Lung microvascular endothelial cell (primary cell): ENCODE measurements around the gene ARL15. TPM values are rescaled to one million over a fixed set of nuclear protein-coding genes. Genes with fewer than 3 reads are reported as not detected.

Source experiments
- DNase-seq, 2 donors: peaks; one replicate each; pipeline versions ENCODE4 v3.0.0 to v3.0.0-alpha.2; 2010; ENCODE audit warnings: low read depth in 2 of 2
- total RNA-seq: library from RNA; depleted of rRNA; stranded (reverse); fragments of >200 nt; gene quantifications from 2 replicates; pipeline ENCODE4 v1.2.1, GENCODE V29; 2014

The ARL15 gene
- total RNA-seq, 1 donor from 2014 or later = 44.6 TPM

DNA sequence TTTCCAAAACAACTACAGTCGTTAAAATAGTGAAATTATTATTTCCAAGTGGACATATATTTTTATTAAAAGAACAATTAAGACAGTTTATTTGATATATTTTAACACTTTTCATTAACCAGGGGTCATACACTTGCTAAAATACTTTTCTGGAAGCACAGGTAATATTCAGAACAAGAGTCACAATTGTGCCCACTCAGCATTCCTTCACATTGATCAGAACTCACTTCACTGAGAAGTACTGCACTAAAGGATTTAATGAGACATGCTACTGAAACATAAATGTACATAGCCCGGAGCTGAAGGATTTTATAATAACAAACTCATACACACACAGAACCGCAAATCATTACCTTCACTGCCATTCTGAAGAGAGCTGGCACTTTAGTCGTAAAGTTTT, 361.8 kb downstream of the ARL15 start:
- no peak for DNase-seq

DNA sequence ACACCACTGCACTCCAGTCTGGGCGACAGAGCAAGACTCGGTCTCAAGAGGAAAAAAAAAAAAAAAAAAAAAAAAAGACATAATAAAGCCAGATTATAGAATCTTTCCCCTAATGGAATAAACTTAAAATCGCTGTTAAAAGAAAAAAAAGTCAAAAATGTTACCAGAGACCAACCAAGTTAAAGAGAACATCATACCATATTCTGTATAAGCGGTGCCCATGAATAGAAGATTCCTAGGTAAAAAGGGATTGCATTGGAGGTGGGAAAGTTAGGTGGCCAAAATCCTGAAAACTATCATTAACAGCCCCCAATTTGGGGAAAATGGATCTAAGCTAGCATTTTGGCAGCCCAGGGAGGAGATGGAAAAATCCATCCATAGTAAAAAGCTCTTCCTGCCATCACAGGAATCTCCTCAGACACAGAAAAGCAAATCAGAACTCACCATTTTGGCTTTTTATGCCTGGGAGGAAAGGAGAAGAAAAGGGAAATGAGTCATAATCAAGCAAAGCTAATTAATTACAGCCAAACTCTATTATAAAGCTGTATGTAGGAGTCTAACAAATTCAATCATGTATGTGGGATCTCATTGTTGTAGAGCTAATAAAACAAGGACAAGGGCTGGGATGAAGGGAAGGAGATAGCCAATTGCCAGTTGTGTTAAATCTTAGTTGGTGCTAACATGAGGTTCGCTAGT, 363.8 kb downstream of the ARL15 start:
- DNase-seq = peak in 1 of 2 donors; percentile 5

DNA sequence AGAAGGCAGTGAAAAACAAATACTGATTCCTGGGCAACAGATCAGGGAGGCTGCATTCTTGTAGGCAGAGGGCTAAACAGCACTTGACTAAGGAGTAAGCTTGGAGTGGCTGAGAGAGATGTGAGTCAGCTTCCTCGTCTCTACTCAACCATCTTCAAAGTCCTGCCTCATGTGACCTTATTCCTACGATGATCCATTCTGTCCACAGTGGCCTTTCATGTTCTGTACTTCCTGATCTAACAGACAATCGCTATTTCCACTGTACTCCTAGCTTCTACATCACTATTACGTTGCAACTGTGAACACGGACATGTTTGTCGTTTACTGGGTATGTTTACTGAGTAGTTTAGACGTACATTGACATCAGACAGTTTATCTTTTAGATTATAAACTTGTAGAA, 365.4 kb downstream of the ARL15 start:
- DNase-seq = peak in 1 of 2 donors; percentile 68

DNA sequence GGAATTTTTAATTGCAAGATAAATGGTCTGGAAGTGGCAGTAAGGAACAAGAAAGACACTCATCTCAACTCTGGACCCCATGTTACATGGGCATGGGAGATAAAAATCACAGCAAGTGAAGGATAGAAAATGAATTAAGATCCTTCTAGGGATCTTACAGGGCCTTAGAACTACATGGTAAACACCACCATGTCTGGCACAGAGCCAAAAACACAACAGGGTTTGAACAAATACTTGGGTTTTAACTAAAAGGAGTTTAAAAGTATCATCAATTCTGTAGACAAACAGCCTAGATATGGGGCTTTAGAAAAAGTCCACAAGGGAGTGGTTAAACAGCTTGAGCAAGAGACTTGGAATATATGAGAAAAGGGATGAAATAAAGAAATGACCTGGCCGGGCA, 366.4 kb downstream of the ARL15 start:
- DNase-seq = no peak

DNA sequence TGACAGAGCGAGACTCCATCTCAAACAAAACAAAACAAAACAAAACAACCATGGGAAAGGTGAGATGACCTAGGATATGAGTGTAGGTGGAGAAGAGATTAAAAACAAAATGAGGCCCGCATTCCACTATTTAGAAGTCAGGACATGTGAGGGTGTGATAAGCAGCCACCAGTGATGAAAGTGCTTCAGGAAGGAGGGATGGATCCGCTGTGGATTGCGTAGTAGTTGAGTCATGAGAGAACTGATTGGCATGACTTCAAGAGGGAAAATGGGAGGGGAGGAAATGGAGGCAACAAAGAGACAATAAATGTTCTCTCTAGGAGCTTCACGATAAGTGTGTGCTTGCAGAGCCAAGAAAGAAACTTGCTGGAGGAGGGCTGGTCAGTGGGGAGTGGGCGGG, 367.6 kb downstream of the ARL15 start:
- peak; percentile 85 to 96 for DNase-seq

DNA sequence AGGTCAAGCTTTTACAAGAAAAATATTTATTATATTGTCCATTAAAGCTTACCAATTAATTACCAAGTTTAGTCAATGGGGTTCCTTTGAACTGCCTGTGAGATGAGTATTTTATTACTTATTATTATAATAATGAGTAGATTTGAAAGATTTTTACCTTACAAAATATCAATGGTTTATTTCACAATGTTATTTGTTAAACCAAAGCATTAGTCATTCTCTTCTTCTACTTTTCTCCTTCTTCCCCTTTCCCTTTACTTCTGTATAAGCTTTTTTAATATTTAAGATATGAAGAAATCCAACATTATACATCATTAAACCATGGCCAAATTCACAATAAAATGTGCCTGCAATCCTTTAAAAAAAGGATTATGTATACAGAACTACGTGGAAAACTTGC, 369.5 kb downstream of the ARL15 start:
- DNase-seq = no peak

DNA sequence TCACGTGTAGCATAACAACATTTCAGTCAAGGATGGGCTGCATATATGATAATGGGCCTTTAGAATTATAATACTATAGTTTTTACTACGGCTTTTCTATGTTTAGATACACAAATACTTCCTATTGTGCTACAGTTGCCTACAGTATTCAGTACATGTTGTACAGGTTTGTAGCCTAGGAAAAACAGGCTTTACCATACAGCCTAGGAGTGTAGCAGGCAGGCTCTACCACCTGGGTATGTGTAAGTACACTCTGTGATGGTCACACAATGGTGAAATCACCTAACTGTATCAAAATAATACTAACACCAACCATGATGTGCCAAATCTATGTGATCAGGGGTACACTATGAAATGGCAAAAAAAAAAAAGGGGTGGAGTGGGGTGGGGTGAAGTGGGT, 372.9 kb downstream of the ARL15 start:
- DNase-seq = no peak

DNA sequence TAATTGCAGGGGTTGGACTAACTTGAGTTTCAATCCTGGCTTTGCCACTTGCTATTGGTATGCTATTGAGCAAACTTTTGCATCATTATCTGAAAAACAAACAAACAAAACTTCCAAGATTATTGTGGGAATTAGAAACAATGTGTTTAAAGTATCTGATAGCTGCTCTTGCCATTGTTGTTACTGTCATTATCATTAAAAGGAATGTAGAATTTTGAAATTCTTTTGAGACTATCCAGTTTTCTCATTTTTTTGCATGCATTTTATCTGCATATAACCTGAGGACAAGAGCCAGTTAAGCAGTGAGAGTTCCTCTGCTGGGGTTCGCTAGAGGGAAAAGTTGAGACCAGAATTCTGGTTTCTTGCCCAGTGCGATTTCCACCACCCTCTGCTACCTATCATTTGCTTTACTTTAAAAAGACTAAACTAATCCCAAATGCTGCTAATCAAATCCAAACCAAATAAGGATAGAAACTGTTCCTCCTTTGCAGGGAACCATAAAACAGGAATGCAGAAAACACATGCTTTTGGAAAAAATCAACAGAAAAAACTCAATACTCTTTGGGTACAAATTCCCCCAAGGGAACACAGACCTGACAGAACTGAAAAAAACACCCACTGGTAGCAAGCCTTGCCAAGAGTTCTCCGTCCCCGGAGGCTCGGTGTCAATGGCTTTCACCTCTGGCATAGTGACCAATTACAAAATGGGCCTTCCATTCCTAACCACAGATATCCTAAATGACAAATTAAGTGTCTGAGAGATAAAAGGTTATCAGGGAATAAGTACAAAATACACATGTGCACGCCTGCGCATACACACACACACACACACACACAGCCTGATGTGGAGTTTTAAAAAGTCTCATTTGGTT, 373.7 kb downstream of the ARL15 start:
- DNase-seq = peak in 1 of 2 donors; percentile 27

DNA sequence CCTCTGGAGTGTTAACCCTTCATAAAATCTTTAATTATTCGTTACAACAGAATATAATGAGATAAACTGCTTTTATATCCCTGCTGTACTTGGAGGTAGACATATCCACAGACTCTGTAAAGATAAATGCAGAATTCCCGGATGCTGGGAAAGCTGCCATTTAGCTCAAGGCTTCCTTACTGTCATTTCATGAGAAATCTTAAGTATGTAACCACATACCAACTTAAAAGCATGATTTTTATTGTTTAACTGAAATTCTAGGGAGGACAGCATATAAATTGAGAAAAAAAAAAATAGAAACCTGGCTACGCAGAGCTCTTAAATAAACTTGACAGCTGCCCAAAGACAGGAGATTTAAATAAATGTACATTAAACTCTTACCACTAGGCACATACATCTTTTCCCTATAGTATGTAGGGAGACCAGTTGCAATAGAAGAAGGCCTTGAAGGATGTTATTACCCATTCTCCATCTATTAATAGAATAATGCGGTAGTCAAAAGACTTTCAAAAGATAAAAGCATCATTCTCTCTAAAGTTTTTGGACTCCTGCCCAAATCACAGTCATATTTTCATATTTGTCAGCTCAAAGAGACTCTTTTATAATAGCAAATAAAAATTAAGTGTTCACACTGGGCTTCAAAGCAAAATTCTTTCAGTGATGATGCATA, 376.1 kb downstream of the ARL15 start:
- DNase-seq = peak; percentile 20

DNA sequence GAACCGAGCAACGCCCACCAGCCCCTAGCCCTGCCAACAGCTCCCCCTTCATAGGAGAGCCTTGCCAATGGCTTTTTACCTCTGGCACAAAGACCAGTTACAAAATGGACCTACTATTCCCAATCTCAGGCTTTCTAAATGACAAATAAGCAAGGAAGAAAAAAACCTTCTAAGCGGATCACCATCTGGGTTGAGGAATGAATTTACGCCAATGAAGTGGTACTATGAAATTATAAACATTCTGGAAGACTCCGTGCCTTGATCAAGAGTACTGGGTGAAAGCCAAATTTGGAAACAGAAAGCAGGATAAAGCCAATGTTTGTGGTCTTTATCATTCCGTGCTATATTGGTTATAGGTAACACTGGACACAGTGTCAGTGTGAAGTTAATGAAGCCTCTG, 378.0 kb downstream of the ARL15 start:
- no peak for DNase-seq

DNA sequence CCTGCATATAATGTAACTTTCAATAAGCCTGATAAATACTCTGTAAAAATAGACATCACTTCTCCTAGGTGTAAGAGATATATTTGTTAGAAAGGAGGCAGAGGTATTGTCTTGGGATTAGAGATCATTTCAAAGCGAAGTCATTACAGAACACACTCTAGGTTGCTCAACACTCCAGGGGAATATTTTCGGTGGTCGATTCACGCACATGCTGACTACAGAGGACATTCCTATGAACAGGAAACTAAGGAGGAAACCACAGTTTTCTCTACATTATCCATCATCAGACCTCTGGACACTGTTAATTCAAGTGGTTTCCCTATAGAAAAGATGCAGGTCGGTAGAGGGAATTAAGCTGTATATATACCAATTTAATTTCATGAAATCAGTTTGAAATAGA, 379.9 kb downstream of the ARL15 start:
- DNase-seq = peak; percentile 8 to 61

DNA sequence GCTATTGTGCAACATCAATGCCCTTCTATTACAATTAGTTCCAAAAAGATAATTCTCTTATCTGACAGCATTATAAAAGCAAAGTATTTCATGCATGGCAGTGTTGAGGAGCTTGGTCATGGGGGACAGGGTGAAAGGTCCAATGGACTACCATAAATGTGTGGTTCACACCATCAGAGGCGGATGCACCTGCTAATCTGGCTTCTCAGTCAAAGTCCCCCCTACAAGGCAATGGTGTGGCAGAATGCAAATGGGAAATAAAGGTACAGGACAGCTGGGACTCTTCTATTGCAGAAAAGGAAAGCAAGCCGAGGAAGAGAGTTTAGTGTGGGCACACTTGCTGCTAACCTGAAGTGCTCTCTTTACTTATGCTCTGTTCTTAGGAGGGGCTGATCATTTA, 380.8 kb downstream of the ARL15 start:
- DNase-seq = no peak

DNA sequence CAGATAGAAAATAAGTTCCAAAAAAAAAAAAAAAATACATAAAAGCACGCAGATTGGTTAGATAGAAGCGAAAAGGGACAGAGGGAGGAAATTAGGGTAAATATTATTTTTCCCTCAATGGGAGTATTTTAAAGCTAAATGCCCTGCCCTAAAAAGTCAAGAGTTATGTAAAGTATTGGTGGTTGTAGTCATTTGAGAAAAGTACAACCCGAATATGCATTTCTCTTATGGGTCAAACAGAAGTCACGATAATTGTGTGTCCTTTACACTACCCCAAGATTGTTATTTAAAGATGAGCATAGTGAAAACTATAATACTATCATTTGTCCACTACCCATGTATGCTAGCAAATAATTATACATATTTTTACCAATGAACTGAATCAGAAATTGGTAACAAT, 381.2 kb downstream of the ARL15 start:
- DNase-seq = no peak

DNA sequence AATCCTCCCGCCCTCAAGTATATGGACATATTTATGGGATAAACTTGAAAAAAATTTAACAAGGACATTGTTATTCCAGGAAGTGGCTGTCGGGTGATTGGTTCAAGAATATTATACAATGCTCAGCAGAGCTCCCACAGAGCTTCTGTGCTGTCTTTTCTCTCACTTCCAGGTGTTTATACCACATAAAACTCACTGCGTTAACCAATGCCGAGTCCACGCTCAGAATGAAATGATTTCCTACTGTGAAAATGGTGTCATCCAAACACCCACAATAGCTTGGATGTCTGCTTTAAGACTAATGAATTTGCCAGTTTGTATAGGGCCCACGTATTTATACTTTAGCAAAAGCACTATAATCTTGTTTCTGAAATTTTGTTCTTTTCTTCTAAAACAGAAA, 381.7 kb downstream of the ARL15 start:
- DNase-seq = no peak

DNA sequence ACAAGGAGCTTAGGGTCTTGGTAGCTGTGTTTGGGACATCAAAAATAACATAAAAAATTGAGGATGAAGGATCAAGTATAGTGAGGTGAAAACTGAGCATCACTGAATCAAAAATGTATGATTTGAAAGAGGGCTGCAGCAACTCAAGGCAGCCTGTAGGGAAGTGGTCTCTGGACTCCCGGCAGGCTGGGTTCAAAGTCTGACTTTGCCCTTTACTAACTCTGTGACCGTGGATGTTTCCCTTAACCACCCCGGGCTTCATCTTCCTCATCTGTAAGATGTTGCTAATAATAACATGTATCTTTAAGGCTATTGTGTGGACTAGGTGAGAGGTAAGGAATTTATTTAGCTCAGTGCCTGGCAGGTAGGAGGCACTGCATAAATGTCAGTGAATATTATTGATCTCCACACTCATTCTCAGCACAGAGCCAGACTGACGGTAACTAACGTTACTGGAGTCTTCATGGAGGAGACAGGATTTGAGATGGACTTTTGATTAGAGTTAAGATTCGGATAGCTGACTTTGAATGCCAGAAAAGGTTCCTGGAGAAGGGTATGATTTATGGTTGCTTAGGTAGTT, 382.6 kb downstream of the ARL15 start:
- no peak for DNase-seq

DNA sequence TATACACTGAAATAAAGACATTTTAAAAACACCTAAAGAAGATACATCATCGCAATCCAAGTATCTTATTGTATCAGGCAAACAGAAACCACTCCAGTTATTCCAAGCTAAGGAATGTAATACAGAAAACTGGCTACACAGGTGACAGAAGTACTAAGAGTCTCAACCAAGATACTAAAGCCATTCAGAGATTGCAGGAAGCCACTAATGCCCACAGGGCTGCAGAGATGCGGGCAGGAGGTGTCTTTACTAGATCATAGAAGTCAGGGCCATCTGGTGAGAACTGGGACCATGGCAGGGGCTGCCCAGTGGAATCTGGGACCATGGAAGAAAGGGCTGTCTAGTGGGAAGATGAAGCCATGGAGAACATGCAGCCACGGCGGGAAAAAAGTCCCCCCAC, 384.3 kb downstream of the ARL15 start:
- DNase-seq = no peak

DNA sequence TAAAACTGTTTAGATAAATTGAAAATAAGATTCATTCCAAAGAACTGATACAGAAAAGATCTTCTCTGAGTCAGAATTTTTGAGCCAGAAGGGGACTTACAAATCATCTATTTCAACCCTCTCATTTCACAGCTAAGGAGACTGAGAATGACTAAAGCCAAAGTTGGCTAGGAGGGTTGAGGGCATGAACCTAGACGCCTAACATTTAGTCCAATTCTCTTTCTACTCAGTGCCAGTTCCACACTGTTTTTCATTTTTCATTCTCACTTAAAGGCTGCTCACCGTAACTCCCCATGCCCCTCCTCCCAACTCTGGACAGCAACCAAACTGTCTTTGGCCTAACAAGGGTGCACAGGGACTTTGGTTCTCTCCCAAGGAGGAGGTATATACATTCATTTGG, 386.0 kb downstream of the ARL15 start:
- DNase-seq = no peak

DNA sequence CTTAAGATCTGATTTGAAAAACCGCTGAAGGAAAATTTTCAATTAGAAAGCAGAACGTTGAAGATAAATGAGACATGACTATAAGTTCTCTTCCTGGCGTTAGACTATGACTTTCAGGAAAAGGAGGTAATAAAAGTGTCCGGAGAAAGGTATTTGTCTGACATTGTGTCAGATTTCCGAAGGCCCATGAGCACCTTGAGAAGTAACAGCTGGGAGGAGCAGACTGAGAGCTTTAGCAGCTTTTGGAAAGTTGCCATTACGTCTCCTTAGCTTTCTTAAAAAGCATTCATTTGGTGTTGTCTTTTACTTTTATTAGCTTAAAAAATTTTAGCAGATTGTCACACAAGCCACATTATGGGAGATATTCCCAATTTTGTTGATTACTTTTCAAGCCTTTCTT, 386.4 kb downstream of the ARL15 start:
- DNase-seq = no peak

DNA sequence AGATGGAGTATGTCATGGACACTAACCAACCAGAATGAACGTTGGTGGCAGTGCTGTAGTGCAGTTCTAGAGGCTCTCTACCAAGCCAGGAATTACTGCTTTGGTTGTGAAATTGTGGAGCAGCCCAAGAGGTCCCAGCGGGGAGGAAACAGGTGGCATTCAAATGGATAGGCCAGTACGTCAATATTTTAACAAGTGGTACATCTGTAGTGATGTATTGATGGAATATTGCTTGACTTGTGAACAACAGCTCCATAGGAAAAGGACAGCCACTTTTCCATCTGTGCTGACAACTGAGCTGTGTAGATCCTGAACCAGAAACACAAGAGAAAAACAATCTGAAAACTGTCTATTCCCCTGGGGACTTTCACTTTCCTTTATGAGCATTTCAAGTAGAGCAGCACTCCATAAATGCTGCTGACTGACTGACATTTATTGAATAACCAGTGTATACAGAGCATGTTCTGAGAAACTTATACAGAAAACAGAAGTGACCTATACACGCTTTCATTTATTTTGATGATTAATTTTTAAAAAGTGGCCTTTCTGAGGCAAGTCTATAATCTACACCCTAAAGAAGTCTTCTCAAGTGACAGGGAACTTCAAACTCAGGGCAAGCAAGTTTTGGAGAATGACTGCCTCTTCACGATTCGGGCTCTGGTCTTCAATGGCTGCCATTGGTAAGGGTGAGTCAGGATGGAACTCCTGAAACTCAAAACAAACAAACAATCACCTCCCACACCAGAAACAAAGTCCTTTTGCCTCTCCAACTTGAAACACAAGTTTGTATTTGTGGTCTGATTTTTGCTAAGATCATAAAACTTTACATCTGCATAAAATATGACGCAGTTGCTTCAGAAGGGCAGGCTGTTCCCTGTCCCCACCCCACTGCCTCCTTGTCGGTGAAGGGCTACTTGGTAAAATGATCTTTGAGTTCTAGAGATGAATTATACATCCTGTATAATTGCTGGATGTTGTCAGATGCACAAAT, 387.6 kb downstream of the ARL15 start:
- peak in 1 of 2 donors; percentile 16 for DNase-seq

DNA sequence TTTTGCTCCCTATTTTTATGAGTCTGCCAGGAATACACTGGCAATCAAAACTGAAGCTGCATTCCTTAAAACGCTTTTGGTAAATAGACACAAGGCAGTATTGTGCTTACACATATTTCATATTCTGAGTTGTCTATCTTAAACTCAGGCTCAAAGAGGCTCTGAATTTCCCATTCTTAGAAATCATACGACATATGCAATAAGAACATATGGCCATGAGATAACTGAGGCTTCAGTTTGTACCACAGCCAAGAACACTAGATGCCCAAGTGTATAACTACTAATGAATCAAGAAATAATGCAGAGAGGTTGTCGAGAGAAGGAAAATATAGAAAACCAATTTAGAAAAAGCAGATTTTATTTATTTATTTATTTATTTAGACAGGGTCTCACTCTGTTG, 392.5 kb downstream of the ARL15 start:
- no peak for DNase-seq

DNA sequence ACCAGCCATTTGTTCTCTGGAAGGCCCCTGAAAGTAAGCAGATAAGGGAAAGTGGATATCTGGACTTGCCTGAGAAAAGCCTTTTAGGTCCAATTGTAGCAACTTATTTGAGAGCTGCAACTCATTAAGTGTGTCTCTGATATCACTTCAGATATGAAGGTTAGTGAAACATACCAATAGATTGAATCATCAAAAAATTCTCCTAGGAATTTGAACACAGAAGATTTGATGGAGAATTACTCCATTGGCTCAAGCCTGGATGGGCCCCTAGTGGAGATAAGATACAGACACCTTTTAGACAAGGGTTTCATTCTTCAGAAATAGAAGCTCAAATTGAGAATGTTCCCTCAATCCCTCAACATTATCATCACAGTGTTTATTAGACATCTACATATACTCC, 393.3 kb downstream of the ARL15 start:
- no peak for DNase-seq
